GM18909 (cell line): Measurements from ENCODE around the gene VPS16.

Experiments used
- ATAC-seq: cut with Tn5 transposase; IDR thresholded peaks from one replicate; pipeline ENCODE4 v1.9.1; 2021; ENCODE audit warnings: mild to moderate bottlenecking; ENCODE audit not compliant: unreplicated experiment, poor library complexity

The VPS16 gene

GRCh38 chr20:2840138-2840966 lies at the start of gene VPS16, which contains the start of gene PCED1A:
TSS of gene VPS16 (plus strand) at chr20:2840745. CDS start at chr20:2840775, 30 bp downstream.
TSS of gene PCED1A (minus strand) at chr20:2840655. CDS start at chr20:2839912, 743 bp downstream.
- peak; percentile 95 for ATAC-seq

GRCh38 chr20:2793471-2793870 lies 47.1 kb upstream of the VPS16 start:
- ATAC-seq = no peak

GRCh38 chr20:2794202-2794748 lies 46.3 kb upstream of the VPS16 start:
- no peak for ATAC-seq

GRCh38 chr20:2794866-2795447 lies 45.6 kb upstream of the VPS16 start:
- ATAC-seq = no peak

- ATAC-seq = no peak
Measured at GRCh38 chr20:2795451-2795850, 45.1 kb upstream of the VPS16 start.

- no peak for ATAC-seq
Measured at GRCh38 chr20:2796011-2796660, 44.4 kb upstream of the VPS16 start.

GRCh38 chr20:2797136-2797983 lies 43.2 kb upstream of the VPS16 start:
- no peak for ATAC-seq

GRCh38 chr20:2798095-2798805 lies 42.3 kb upstream of the VPS16 start:
- ATAC-seq = no peak

- ATAC-seq = no peak
Measured at GRCh38 chr20:2798814-2799213, 41.7 kb upstream of the VPS16 start.

- no peak for ATAC-seq
Measured at GRCh38 chr20:2799271-2799670, 41.3 kb upstream of the VPS16 start.

GRCh38 chr20:2799688-2800520 lies 40.6 kb upstream of the VPS16 start:
- ATAC-seq = peak; percentile 28

- peak; percentile 75 for ATAC-seq
Measured at GRCh38 chr20:2800521-2801285, 39.8 kb upstream of the VPS16 start, which contains the start of gene CPXM1. TSS of gene CPXM1 (minus strand) at chr20:2800627. CDS start at chr20:2800572, 55 bp downstream.

- no peak for ATAC-seq
Measured at GRCh38 chr20:2801286-2801728, 39.2 kb upstream of the VPS16 start.

GRCh38 chr20:2804041-2804828 lies 36.3 kb upstream of the VPS16 start:
- ATAC-seq = no peak

- ATAC-seq = no peak
Measured at GRCh38 chr20:2804852-2805688, 35.5 kb upstream of the VPS16 start.
